H9 (cell line): ENCODE measurements around the gene FGF12. TPM values are rescaled to one million over a fixed set of nuclear protein-coding genes. Genes with fewer than 3 reads are reported as not detected.

Experiments
- DNase-seq: peaks from one replicate; pipeline ENCODE4 v3.0.0-alpha.2; 2017
- H2AFZ ChIP-seq: one replicate; pipeline ENCODE4 v1.6.1; 2013; ENCODE audit warnings: mild to moderate bottlenecking, low read length, control low read depth, moderate library complexity
- H2AK5ac ChIP-seq: 2 replicates; pipeline ENCODE4 v1.6.1; 2013; ENCODE audit warnings: low read length, control low read depth, mixed read lengths; ENCODE audit not compliant: insufficient read length
- H2BK120ac ChIP-seq: one replicate; pipeline ENCODE4 v1.6.1; 2013; ENCODE audit warnings: low read depth, mild to moderate bottlenecking, low read length, control low read depth, inconsistent platforms; ENCODE audit not compliant: poor library complexity, severe bottlenecking
- H2BK12ac ChIP-seq: 2 replicates; pipeline ENCODE4 v1.6.1; 2013; ENCODE audit warnings: low read length, control low read depth, mixed read lengths, low read depth; ENCODE audit not compliant: insufficient read length
- H2BK15ac ChIP-seq: 2 replicates; pipeline ENCODE4 v1.6.1; 2013; ENCODE audit warnings: low read depth, low read length, control low read depth
- H2BK20ac ChIP-seq: one replicate; pipeline ENCODE4 v1.6.1; 2013; ENCODE audit warnings: low read depth, mild to moderate bottlenecking, low read length, control low read depth, inconsistent platforms; ENCODE audit not compliant: poor library complexity, severe bottlenecking
- H2BK5ac ChIP-seq: 2 replicates; pipeline ENCODE4 v1.6.1; 2013; ENCODE audit warnings: low read length, control low read depth, mixed read lengths; ENCODE audit not compliant: insufficient read length
- H3K14ac ChIP-seq: 2 replicates; pipeline ENCODE4 v1.6.1; 2013; ENCODE audit warnings: low read length, control low read depth; ENCODE audit not compliant: insufficient read depth
- H3K18ac ChIP-seq: 2 replicates; pipeline ENCODE4 v1.6.1; 2013; ENCODE audit warnings: low read depth, mild to moderate bottlenecking, mixed read lengths, low read length, control low read depth; ENCODE audit not compliant: insufficient read length
- H3K23ac ChIP-seq: 2 replicates; pipeline ENCODE4 v1.6.1; 2013; ENCODE audit warnings: low read length, control low read depth, mixed read lengths, low read depth; ENCODE audit not compliant: insufficient read length
- H3K23me2 ChIP-seq: 2 replicates; pipeline ENCODE4 v1.6.1; 2013; ENCODE audit warnings: low read depth, mild to moderate bottlenecking, mixed read lengths, low read length, control low read depth; ENCODE audit not compliant: insufficient read length, poor library complexity, severe bottlenecking
- H3K27ac ChIP-seq: 2 replicates; pipeline ENCODE4 v1.5.1; 2013; ENCODE audit warnings: low read length, control low read depth, mixed read lengths, low read depth; ENCODE audit not compliant: insufficient read length
- H3K27me3 ChIP-seq: 2 replicates; pipeline ENCODE4 v1.6.1; 2013; ENCODE audit warnings: low read length, control low read depth, inconsistent platforms; ENCODE audit not compliant: insufficient read depth
- H3K4ac ChIP-seq: 2 replicates; pipeline ENCODE4 v1.6.1; 2013; ENCODE audit warnings: low read depth, mild to moderate bottlenecking, control low read depth, inconsistent platforms, low read length, moderate library complexity
- H3K4me1 ChIP-seq: 2 replicates; pipeline ENCODE4 v1.6.1; 2013; ENCODE audit warnings: low read length, control low read depth, inconsistent platforms; ENCODE audit not compliant: insufficient read depth
- H3K4me2 ChIP-seq: 2 replicates; pipeline ENCODE4 v1.6.1; 2013; ENCODE audit warnings: low read length, control low read depth, mixed read lengths; ENCODE audit not compliant: insufficient read length, insufficient read depth
- H3K56ac ChIP-seq: 2 replicates; pipeline ENCODE4 v1.6.1; 2013; ENCODE audit warnings: low read depth, mild to moderate bottlenecking, mixed read lengths, low read length, control low read depth; ENCODE audit not compliant: insufficient read length
- H3K79me1 ChIP-seq: 2 replicates; pipeline ENCODE4 v1.6.1; 2013; ENCODE audit warnings: low read depth, mild to moderate bottlenecking, moderate library complexity, low read length, control low read depth, inconsistent platforms; ENCODE audit not compliant: insufficient read depth, poor library complexity, severe bottlenecking
- H3K79me2 ChIP-seq: 2 replicates; pipeline ENCODE4 v1.6.1; 2013; ENCODE audit warnings: low read length, control low read depth, inconsistent platforms; ENCODE audit not compliant: insufficient read depth
- H3K9ac ChIP-seq: 2 replicates; pipeline ENCODE4 v1.6.1; 2013; ENCODE audit warnings: low read length, control low read depth, mixed read lengths; ENCODE audit not compliant: insufficient read length; ENCODE audit errors: extremely low read depth
- H3K9me3 ChIP-seq: one replicate; pipeline ENCODE4 v1.6.1; 2013; ENCODE audit warnings: low read depth, low read length, inconsistent platforms; ENCODE audit not compliant: control insufficient read depth
- H3T11ph ChIP-seq: one replicate; pipeline ENCODE4 v1.6.1; 2013; ENCODE audit warnings: mild to moderate bottlenecking, low read length, control low read depth, inconsistent platforms
- H4K20me1 ChIP-seq: one replicate; pipeline ENCODE4 v1.6.1; 2013; ENCODE audit not compliant: control insufficient read depth, insufficient read length, insufficient read depth
- H4K5ac ChIP-seq: 2 replicates; pipeline ENCODE4 v1.6.1; 2013; ENCODE audit warnings: low read depth, mild to moderate bottlenecking, mixed read lengths, low read length, control low read depth; ENCODE audit not compliant: insufficient read length
- H4K8ac ChIP-seq: replicated peaks from 2 replicates; pipeline ENCODE4 v1.6.1; 2013; ENCODE audit warnings: low read length, control low read depth, mixed read lengths, low read depth; ENCODE audit not compliant: insufficient read length
- H4K91ac ChIP-seq: 2 replicates; pipeline ENCODE4 v1.6.1; 2013; ENCODE audit warnings: low read depth, mild to moderate bottlenecking, moderate library complexity, mixed read lengths, low read length, control low read depth; ENCODE audit not compliant: insufficient read length
- H3K27ac Mint-ChIP-seq, 3 experiments: 2 replicates in 2 of 3; 3 replicates in 1 of 3; pipeline ENCODE4 v1.8.0; 2020 to 2021; ENCODE audit warnings: mixed read lengths in 3 of 3, mild to moderate bottlenecking in 1 of 3, moderate library complexity in 1 of 3
- H3K27me3 Mint-ChIP-seq: 2 replicates; pipeline ENCODE4 v1.8.0; 2021; ENCODE audit warnings: low read depth, mild to moderate bottlenecking, moderate library complexity, mixed read lengths
- H3K36me3 Mint-ChIP-seq, 3 experiments: 2 replicates in 2 of 3; 3 replicates in 1 of 3; pipeline ENCODE4 v1.8.0; 2020 to 2021; ENCODE audit warnings: low read depth in 3 of 3, mixed read lengths in 3 of 3; ENCODE audit not compliant: insufficient read depth in 1 of 3
- H3K4me1 Mint-ChIP-seq, 2 experiments: 2 replicates each; pipeline ENCODE4 v1.8.0; 2020; ENCODE audit warnings: mixed read lengths in 2 of 2
- H3K4me3 Mint-ChIP-seq, 2 experiments: 2 replicates in 1 of 2; 3 replicates in 1 of 2; pipeline ENCODE4 v1.8.0; 2020 to 2021; ENCODE audit warnings: mild to moderate bottlenecking in 2 of 2, mixed read lengths in 2 of 2, moderate library complexity in 1 of 2
- H3K9me3 Mint-ChIP-seq, 2 experiments: 2 replicates in 1 of 2; 3 replicates in 1 of 2; pipeline ENCODE4 v1.8.0; 2020; ENCODE audit warnings: mild to moderate bottlenecking in 2 of 2, mixed read lengths in 2 of 2, moderate library complexity in 1 of 2
- WGBS: extraction: QIAGEN DNeasy Blood & Tissue Kit; methylation state at CpG from one replicate; pipeline ENCODE4 v1.1.7; 2013; ENCODE audit warnings: missing lambda C conversion rate, low lambda C conversion rate, mixed read lengths; ENCODE audit not compliant: insufficient read length; ENCODE audit errors: extremely low coverage; 5-methylcytosine and 5-hydroxymethylcytosine counted together
- total RNA-seq: library from RNA; stranded (reverse); gene quantifications from 2 replicates; pipeline ENCODE4 v1.2.1, GENCODE V29; 2021
- TF ChIP-seq, protein P1 (sequence below): fragments of 200-600 bp; sonication (generic); conservative IDR thresholded peaks from 3 replicates; pipeline ENCODE4 v1.8.0; 2021; ENCODE audit warnings: antibody characterized with exemption, mild to moderate bottlenecking

The FGF12 gene
- total RNA-seq, 1 experiment from 2014 or later = 5.6 TPM

DNA sequence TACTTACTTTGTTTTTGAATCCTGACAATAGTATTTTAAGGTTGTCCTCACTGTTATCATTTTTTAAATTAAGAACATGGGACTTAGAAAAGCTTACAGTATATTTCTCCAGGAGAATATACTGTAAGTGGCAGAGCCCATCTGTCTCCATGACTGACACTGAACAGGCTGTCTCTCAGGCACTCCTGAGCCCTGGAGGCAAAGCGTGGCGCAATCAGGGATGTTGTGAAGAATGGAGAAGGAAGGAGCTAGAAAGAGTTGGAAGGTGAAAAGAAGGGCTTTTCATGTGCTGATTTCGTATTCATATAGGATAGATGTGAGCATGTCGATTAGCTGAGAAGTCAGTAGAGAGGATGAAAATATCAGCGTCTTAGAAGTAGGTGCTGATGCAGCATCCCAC lies 41.5 kb downstream of the FGF12 start:
- no peak overlapping the region for H4K8ac ChIP-seq
- Mint-ChIP-seq H3K4me3 (no peak overlapping the region), H3K9me3 (peaks cover 16 to 22% of the 10 kb centered on the region in 2 experiments; a peak in 3 of 5 replicates), H3K4me1 (no peaks in the 10 kb centered on the region; a peak in 1 of 4 replicates), H3K36me3 (peaks cover 0 to 13% (median 8%) of the 10 kb centered on the region in 3 experiments; a peak in 4 of 7 replicates), H3K27me3 (no peaks in the 10 kb centered on the region), H3K27ac (no peak overlapping the region)
- no peak overlapping the region for H3K4me2 ChIP-seq
- no peak overlapping the region for H4K5ac ChIP-seq
- no peak overlapping the region for H2AK5ac ChIP-seq
- no peak overlapping the region for H3T11ph ChIP-seq
- H2BK15ac ChIP-seq = no peak overlapping the region
- no peak overlapping the region for H3K9ac ChIP-seq
- H3K4me1 ChIP-seq = no peaks in the 10 kb centered on the region
- no peaks in the 10 kb centered on the region for H3K27me3 ChIP-seq
- no peak overlapping the region for H3K56ac ChIP-seq
- no peak for DNase-seq
- no peak overlapping the region for H3K23ac ChIP-seq
- no peak overlapping the region for H2BK120ac ChIP-seq
- H2BK5ac ChIP-seq = no peak overlapping the region
- H2BK12ac ChIP-seq = no peak overlapping the region
- no CpG with 5 or more reads among the region's 5 CpGs for WGBS
- no peak overlapping the region for H3K4ac ChIP-seq
- no peak overlapping the region for H4K91ac ChIP-seq
- H2BK20ac ChIP-seq = no peak overlapping the region
- TF ChIP-seq, protein P1, sequence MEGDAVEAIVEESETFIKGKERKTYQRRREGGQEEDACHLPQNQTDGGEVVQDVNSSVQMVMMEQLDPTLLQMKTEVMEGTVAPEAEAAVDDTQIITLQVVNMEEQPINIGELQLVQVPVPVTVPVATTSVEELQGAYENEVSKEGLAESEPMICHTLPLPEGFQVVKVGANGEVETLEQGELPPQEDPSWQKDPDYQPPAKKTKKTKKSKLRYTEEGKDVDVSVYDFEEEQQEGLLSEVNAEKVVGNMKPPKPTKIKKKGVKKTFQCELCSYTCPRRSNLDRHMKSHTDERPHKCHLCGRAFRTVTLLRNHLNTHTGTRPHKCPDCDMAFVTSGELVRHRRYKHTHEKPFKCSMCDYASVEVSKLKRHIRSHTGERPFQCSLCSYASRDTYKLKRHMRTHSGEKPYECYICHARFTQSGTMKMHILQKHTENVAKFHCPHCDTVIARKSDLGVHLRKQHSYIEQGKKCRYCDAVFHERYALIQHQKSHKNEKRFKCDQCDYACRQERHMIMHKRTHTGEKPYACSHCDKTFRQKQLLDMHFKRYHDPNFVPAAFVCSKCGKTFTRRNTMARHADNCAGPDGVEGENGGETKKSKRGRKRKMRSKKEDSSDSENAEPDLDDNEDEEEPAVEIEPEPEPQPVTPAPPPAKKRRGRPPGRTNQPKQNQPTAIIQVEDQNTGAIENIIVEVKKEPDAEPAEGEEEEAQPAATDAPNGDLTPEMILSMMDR = no peak
- H2AFZ ChIP-seq = no peak overlapping the region
- H3K23me2 ChIP-seq = no peaks in the 10 kb centered on the region
- no peaks in the 10 kb centered on the region for H3K79me2 ChIP-seq
- H3K79me1 ChIP-seq = no peaks in the 10 kb centered on the region
- peaks cover 10% of the 10 kb centered on the region for H3K9me3 ChIP-seq
- no peak overlapping the region for H3K18ac ChIP-seq
- H3K14ac ChIP-seq = no peak overlapping the region
- H4K20me1 ChIP-seq = no peaks in the 10 kb centered on the region
- no peak overlapping the region for H3K27ac ChIP-seq
